Nasal cavity respiratory epithelium epithelial cell of viscerocranial mucosa (primary cell): ENCODE data around the gene HPGD. TPM values are rescaled to one million over a fixed set of nuclear protein-coding genes. Genes with fewer than 3 reads are reported as not detected.

Experiments used
- total RNA-seq: library from RNA; depleted of rRNA; stranded (reverse); fragments of >200 nt; gene quantifications from 2 replicates; pipeline ENCODE4 v1.2.3, GENCODE V29; 2014

HPGD gene
- 4.1 and 5.1 TPM in 2 replicates for total RNA-seq

DNA sequence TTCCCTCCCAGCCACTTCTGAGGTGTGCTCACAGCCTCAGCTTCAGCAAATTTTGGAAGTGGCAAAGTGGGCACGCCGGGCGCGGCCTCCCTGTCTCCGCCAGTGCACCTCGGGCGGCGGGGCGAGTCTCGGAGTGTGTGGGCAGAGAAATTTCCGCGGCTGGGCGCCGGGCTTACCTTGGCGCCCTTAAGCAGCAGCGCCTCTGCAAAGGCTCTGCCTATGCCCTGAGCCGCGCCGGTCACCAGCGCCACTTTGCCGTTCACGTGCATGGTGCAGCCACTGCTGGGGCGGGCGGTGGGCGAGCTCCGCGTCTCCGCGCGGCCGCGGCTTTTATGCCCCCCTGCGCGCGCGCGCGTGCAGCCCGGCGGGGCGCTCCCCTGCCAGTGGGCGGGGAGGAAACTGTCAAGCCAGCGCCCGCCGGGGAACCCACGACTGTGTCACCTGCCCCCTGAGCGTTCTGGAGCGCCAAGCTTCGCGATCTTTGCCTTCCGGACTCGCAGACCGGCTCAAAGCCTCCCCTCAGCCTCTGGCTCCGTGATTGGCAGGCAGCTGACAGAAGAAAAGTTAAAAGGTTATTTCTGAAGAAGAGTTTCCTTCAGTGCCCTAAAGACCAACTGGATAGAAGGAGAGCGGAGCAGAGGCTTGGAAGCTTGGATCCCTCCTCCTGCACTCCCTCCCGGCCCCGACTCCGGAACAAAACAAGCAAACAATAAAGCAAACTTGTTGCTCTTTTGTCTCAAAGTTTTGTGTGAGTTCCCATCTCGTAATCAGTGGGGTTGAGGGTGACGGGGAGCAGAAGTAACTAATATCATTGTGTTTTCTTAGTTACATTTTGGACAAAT lies at the start of gene HPGD:
TSS of gene HPGD (minus strand) at position 306 of the 842 bp plus-strand sequence. CDS start at position 269, 37 bp downstream.

Other genes starting within 250 kb of the HPGD start
- gene FBXO8, start 238.8 kb downstream of the HPGD start, total RNA-seq: 23.6 and 33.7 TPM in 2 replicates
- gene CEP44, start 238.6 kb downstream of the HPGD start, total RNA-seq: 19.9 and 21.5 TPM in 2 replicates